Lung (tissue), 12 donors: ENCODE measurements around the gene APOB. TPM values are rescaled to one million over a fixed set of nuclear protein-coding genes. Genes with fewer than 3 reads are reported as not detected.

ENCODE experiments used
- ATAC-seq: fragments of 200-7000 bp; cut with Tn5 transposase; one replicate; pipeline ENCODE4 v1.9.1; 2020; ENCODE audit warnings: moderate number of reproducible peaks; ENCODE audit not compliant: insufficient read depth, low FRiP score
- DNase-seq, 3 donors: peaks; one replicate each; pipeline ENCODE4 v3.0.0-alpha.2; 2013 to 2017
- H3K27ac ChIP-seq, 2 donors: one replicate each; pipeline ENCODE4 v1.5.1; 2013; ENCODE audit warnings: mild to moderate bottlenecking in 2 of 2, moderate library complexity in 2 of 2, control low read depth in 1 of 2, inconsistent platforms in 1 of 2, low read depth in 1 of 2, low read length in 1 of 2
- H3K27me3 ChIP-seq, 3 donors: one replicate each; pipeline ENCODE4 v1.5.1; 2013; ENCODE audit warnings: low read length in 2 of 3; ENCODE audit not compliant: control insufficient read depth in 3 of 3, insufficient read depth in 3 of 3
- H3K36me3 ChIP-seq, 4 donors: one replicate each; pipeline ENCODE4 v1.5.1; 2013; ENCODE audit warnings: low read length in 4 of 4, mild to moderate bottlenecking in 1 of 4, moderate library complexity in 1 of 4; ENCODE audit not compliant: control insufficient read depth in 4 of 4, insufficient read depth in 4 of 4
- H3K4me1 ChIP-seq, 5 donors: one replicate each; pipeline ENCODE4 v1.5.1; 2013; ENCODE audit warnings: low read length in 5 of 5, mild to moderate bottlenecking in 2 of 5, moderate library complexity in 1 of 5; ENCODE audit not compliant: control insufficient read depth in 5 of 5, insufficient read depth in 5 of 5
- H3K4me3 ChIP-seq: one replicate; pipeline ENCODE4 v1.5.1; 2013; ENCODE audit warnings: mild to moderate bottlenecking, control low read depth, moderate library complexity
- H3K9ac ChIP-seq, 2 donors: one replicate each; pipeline ENCODE4 v1.5.1; 2013; ENCODE audit warnings: low read length in 2 of 2, control low read depth in 1 of 2; ENCODE audit not compliant: insufficient read depth in 1 of 2
- H3K9me3 ChIP-seq, 4 donors: one replicate each; pipeline ENCODE4 v1.5.1; 2013; ENCODE audit warnings: low read length in 3 of 4, mild to moderate bottlenecking in 1 of 4, moderate library complexity in 1 of 4; ENCODE audit not compliant: control insufficient read depth in 4 of 4, insufficient read depth in 3 of 4
- CTCF ChIP-seq: IDR thresholded peaks from 2 replicates; pipeline ENCODE4 v1.5.1; 2012; ENCODE audit warnings: mild to moderate bottlenecking; ENCODE audit errors: control extremely low read depth, extremely low read depth
- WGBS, 2 donors: extraction: QIAGEN DNeasy Blood & Tissue Kit; methylation state at CpG; one replicate each; pipeline ENCODE4 v1.1.7; 2013; 5-methylcytosine and 5-hydroxymethylcytosine counted together
- polyA plus RNA-seq, 2 donors: library from polyadenylated mRNA; stranded (reverse); fragments of 200-250 nt; gene quantifications; one replicate each; pipeline ENCODE4 v1.2.1, GENCODE V29; 2013
- total RNA-seq, 2 donors: library from RNA; depleted of rRNA in 1 of 2; stranded (reverse); fragments of >200 nt in 1 of 2; gene quantifications; one replicate each; pipeline ENCODE4 v1.2.1, GENCODE V29; 2014 to 2021
- donor health status: control.
- donor health status: control.
- donor health status: Bipolar disorder and iron deficiency.
- donor health status: healthy.
- donor health status: DM: yes; HTN: yes; CAD: no.

APOB gene
- total and polyA plus RNA-seq, 4 donors: 0.04 to 1.7 (median 0.18) TPM

DNA sequence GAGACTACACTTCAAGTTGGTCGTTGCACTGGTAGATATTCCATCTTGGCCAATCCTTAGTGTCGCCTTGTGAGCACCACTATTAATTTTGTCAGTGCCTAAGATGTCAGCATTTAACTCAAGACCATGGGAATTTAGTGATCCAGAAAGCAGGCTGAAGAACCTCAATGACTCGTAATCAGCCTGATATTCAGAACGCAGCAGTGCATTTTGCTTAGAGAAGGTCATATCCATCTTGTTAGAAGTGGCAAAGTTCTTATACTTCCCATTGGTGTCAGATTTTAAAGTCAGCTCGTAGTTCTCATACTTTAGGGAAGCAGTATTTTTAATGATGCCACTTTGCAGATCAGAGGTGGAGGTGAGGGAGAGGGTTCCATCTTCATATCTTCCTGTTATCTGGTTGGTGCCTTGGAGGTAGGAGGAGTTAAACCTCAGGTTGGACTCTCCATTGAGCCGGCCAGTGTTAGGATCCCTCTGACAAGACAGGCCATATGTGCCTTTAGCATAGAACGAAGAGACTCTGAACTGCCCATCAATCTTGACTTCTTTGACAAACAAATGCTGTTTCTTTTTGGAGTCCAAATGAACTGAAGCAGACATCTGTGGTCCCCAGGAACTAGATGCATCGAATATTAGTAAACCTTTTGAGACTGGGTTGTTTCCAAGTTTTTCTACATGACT lies 31.9 kb downstream of the APOB start:
- no peaks in the 10 kb centered on the region for H3K4me1 ChIP-seq
- no peak for TF ChIP-seq CTCF
- no peak for ATAC-seq

GRCh38 chr2:21011453-21011852 lies 32.4 kb downstream of the APOB start:
- H3K9me3 ChIP-seq: peaks cover 0 to 3% (median 0%) of the 10 kb centered on the region in 4 donors
- WGBS, 2 donors: 76 to 91% methylated on average over 3 of the region's 3 CpGs
- H3K27me3 ChIP-seq: no peaks in the 10 kb centered on the region
- H3K4me3 ChIP-seq: no peak overlapping the region
- H3K36me3 ChIP-seq: no peaks in the 10 kb centered on the region
- no peak overlapping the region for H3K9ac ChIP-seq
- H3K27ac ChIP-seq: no peak overlapping the region
- H3K4me1 ChIP-seq: no peaks in the 10 kb centered on the region
- no peak for ATAC-seq
- no peak for TF ChIP-seq CTCF
- DNase-seq: no peak

More for the DNA sequence above, 31.9 kb downstream of the APOB start:
- Histone ChIP-seq H3K9ac (no peak overlapping the region), H3K9me3 (peaks cover 0 to 3% (median 0%) of the 10 kb centered on the region in 4 donors), H3K36me3 (no peaks in the 10 kb centered on the region), H3K27ac (no peak overlapping the region), H3K4me3 (no peak overlapping the region), H3K27me3 (no peaks in the 10 kb centered on the region)
- DNase-seq: no peak
- WGBS, 2 donors: 81 to 89% methylated on average over 8 of the region's 8 CpGs

DNA sequence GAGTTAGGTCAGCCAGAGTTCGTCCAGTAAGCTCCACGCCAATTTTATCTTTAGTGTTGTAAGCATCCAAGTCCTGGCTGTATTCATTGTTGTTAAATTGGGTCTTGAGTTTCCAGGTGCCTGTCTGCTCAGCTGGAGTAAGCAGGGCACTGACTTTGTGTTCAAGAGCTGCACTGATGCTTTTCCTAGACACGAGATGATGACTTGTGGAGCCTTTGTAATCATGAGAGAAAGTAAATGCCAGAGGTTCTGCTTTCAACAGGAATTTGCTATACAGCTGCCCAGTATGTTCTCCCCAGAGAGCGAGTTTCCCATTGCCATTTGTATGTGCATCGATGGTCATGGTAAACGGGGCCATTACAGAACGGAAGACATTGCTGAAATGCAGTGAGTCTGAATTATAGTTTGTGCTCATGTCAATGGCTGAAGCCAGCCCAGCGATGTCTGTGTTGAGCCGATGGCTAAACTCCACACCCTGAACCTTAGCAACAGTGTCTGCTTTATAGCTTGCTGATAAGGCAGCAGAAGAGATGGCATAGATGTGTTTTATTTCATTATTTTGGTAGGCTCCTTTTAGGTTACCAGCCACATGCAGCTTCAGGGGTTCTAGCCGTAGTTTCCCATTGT lies 32.9 kb downstream of the APOB start:
- WGBS, 2 donors: 82 to 88% methylated on average over 10 of the region's 10 CpGs
- Histone ChIP-seq H3K36me3 (no peaks in the 10 kb centered on the region), H3K4me1 (no peaks in the 10 kb centered on the region), H3K27ac (no peak overlapping the region), H3K9me3 (peaks cover 0 to 3% (median 0%) of the 10 kb centered on the region in 4 donors), H3K4me3 (no peak overlapping the region), H3K9ac (no peak overlapping the region), H3K27me3 (peaks cover 0 to 2% (median 0%) of the 10 kb centered on the region in 3 donors)
- ATAC-seq (no peak), DNase-seq (no peak)
- no peak for TF ChIP-seq CTCF
